Measurements from ENCODE around the gene EMSY. TPM values are rescaled to one million over a fixed set of nuclear protein-coding genes. Genes with fewer than 3 reads are reported as not detected.
"Not testable (repeated sequence)": the region's sequence is repeated elsewhere in the genome, so short reads cannot be mapped to it uniquely, and the experiment has no call there.

EMSY gene
- total RNA-seq, 4 donors from 2014 or later = 13.2 to 43.4 (median 29.0) TPM

DNA sequence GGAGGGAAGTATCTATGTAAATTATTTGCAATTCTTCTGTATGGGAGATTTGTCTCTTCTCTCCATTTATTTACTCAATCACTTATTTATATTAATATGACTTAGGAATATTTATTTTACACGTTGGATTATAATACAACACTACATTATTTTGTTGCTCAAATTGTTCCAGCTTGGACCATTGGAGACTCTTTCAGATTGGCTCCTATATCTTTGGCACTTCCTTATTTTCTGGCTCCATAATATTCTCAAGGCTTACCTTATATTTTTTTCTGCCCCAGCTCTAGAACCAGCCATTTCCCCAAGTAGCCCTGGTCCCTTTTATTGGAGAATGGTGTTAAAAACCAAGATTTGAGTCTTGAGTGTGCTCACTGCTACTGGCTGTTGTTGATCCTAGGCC, 123.8 kb downstream of the EMSY start:
- H3K27me3 ChIP-seq = no peaks in the 10 kb centered on the region
- H3K4me1 ChIP-seq = no peaks in the 10 kb centered on the region
- H3K9me3 ChIP-seq = no peaks in the 10 kb centered on the region
- no peak overlapping the region for H3K4me3 ChIP-seq
- no peak for DNase-seq
- H3K36me3 ChIP-seq = no peaks in the 10 kb centered on the region
- TF ChIP-seq, protein P1, sequence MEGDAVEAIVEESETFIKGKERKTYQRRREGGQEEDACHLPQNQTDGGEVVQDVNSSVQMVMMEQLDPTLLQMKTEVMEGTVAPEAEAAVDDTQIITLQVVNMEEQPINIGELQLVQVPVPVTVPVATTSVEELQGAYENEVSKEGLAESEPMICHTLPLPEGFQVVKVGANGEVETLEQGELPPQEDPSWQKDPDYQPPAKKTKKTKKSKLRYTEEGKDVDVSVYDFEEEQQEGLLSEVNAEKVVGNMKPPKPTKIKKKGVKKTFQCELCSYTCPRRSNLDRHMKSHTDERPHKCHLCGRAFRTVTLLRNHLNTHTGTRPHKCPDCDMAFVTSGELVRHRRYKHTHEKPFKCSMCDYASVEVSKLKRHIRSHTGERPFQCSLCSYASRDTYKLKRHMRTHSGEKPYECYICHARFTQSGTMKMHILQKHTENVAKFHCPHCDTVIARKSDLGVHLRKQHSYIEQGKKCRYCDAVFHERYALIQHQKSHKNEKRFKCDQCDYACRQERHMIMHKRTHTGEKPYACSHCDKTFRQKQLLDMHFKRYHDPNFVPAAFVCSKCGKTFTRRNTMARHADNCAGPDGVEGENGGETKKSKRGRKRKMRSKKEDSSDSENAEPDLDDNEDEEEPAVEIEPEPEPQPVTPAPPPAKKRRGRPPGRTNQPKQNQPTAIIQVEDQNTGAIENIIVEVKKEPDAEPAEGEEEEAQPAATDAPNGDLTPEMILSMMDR (IDR thresholded peaks at IDR 0.05) = no peak
- no peak overlapping the region for H3K27ac ChIP-seq
- intact Hi-C loops (cut with DNase I; ENCODE audit: low total_unique reads) = no loop called here

DNA sequence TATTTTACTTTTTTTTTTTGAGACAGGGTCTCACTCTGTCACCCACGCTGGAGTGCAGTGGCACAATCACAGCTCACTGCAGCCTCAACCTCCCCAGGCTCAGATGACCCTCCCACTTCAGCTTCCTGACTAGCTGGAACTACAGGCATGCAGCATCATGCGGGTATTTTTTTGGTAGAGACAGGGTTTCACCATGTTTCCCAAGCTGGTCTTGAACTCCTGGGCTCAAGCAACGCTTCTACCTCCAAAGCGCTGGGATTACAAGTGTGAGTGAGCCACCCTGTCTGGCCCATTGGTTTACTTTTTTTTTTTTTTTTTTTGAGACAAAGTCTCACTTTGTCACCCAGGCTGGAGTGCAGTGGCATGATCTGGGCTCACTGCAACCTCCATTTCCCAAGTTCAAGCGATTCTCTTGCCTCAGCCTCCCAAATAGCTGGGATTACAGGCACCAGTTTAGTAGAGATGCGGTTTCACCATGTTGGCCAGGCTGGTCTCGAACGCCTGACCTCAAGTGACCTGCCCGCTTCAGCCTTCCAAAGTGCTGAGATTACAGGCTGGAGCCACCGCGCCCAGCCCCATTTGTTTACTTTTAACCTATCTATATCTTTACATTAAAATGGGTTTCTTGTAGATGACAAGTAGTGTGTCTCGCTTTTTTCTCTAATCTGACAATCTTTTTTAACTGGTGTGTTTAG, 127.5 kb downstream of the EMSY start:
- not testable (repeated sequence) for H3K4me1 ChIP-seq

DNA sequence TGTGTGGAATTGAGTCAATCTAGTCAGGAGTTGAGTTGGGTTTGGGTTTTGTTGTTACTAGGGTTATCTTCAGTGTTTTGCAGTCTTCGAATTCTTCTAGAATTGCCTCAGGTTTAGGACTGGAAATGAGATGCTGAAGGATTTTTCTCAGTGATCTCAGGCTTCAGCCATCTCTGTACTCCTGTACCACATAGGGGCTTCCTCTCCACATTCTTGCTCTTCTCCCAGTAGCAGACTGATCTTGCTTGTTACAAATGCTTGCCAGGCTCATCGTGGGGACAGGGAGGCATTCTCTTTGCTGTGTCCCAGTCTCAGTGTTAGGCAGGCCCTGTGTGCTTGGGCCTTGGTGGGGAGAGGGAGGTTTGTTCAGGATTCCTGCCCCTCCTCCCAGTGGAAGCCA, 129.6 kb downstream of the EMSY start:
- no peaks in the 10 kb centered on the region for H3K4me1 ChIP-seq
- TF ChIP-seq, protein P1 (IDR thresholded peaks at IDR 0.05) = no peak
- TF ChIP-seq POLR2A (IDR thresholded peaks at IDR 0.05) = no peak
- H3K9me3 ChIP-seq = no peaks in the 10 kb centered on the region
- no peak overlapping the region for H3K27ac ChIP-seq
- intact Hi-C loops (cut with DNase I; ENCODE audit: low total_unique reads) = no loop called here
- DNase-seq = no peak
- H3K27me3 ChIP-seq = no peaks in the 10 kb centered on the region
- H3K4me3 ChIP-seq = no peak overlapping the region
- H3K36me3 ChIP-seq = no peaks in the 10 kb centered on the region

More for the DNA sequence above, 127.5 kb downstream of the EMSY start:
- intact Hi-C loops (cut with DNase I; ENCODE audit: low total_unique reads); H3K27ac ChIP-seq; H3K9me3 ChIP-seq; H3K27me3 ChIP-seq; H3K36me3 ChIP-seq; H3K4me3 ChIP-seq; DNase-seq: not testable (repeated sequence)

DNA sequence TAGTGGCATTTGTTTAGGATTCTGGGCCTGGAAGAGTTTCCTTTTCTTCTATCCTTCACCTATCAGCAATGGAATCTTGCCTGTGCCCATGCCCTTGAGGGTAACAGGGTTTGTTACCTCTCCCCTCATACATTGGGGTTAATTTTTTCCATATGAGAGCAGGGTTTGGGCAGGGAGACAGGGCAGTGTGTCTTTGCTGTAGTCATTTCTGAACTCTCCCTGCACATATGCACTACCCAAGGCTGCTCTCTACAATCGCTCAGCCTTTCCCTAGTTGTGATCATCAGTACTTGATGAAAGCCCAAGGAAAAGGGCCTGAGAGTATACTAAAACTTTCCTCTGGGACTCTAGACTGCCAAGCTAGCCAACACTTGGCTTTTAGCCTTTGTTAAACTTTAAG, 130.1 kb downstream of the EMSY start:
- Histone ChIP-seq H3K4me1 (no peaks in the 10 kb centered on the region), H3K9me3 (no peaks in the 10 kb centered on the region), H3K27me3 (no peaks in the 10 kb centered on the region), H3K4me3 (no peak overlapping the region), H3K27ac (no peak overlapping the region), H3K36me3 (no peaks in the 10 kb centered on the region)
- no peak for DNase-seq
- no peak for TF ChIP-seq POLR2A (IDR thresholded peaks at IDR 0.05)
- TF ChIP-seq, protein P1 (IDR thresholded peaks at IDR 0.05) = no peak
- intact Hi-C loops (cut with DNase I; ENCODE audit: low total_unique reads) = no loop called here

DNA sequence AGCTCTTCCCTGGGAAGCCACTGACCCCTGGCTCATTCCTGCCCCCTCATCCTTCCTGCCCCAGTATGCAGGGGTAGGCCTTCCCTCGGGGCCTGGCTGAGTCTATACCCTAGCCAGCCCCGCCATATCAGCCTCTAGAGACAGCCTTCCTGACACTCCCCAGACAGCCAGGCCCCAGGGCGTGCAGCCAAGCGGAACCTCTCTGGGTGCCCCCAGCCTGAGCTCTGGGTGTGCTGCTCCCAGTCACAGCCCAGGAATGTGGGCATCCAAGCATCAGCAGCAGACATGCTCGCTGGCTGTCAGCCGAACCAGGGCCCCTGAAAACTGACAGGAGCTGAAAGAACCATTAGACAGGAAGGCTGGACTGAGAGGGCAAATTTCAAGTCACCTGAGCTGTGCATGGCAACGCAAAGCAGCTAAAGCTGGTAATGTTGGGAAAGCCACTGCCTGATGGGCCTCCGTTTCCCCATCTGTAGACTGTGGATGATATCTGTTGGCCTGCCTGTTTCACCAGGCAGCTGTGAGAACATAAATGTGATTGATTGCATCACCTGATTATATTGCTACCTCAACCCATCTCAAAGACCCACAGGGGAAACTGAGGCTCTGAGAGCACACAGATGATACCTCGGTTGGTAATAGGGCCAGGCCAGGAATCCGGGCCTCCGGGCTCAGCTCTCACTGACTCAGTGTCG, 132.6 kb downstream of the EMSY start:
- intact Hi-C loops (cut with DNase I; ENCODE audit: low total_unique reads) = no loop called here
- H3K4me1 ChIP-seq = no peaks in the 10 kb centered on the region
- TF ChIP-seq, protein P1 (IDR thresholded peaks at IDR 0.05) = no peak
- no peak for TF ChIP-seq POLR2A (IDR thresholded peaks at IDR 0.05)
- H3K27me3 ChIP-seq = no peaks in the 10 kb centered on the region
- no peaks in the 10 kb centered on the region for H3K9me3 ChIP-seq
- DNase-seq = no peak
- no peaks in the 10 kb centered on the region for H3K36me3 ChIP-seq
- H3K4me3 ChIP-seq = no peak overlapping the region
- peak overlapping the region; percentile 76 for H3K27ac ChIP-seq

All from uterus (tissue), 4 donors.